NCI-H128 (cell line): Measurements from ENCODE around the gene SH2D3C.
"Not testable (repeated sequence)": the region's sequence is repeated elsewhere in the genome, so short reads cannot be mapped to it uniquely, and the experiment has no call there.

Source experiments
- DNase-seq: peaks from one replicate; lab custom pipeline; 2025; ENCODE audit not compliant: unreplicated experiment; lab: John Stamatoyannopoulos, UW

SH2D3C gene

DNA sequence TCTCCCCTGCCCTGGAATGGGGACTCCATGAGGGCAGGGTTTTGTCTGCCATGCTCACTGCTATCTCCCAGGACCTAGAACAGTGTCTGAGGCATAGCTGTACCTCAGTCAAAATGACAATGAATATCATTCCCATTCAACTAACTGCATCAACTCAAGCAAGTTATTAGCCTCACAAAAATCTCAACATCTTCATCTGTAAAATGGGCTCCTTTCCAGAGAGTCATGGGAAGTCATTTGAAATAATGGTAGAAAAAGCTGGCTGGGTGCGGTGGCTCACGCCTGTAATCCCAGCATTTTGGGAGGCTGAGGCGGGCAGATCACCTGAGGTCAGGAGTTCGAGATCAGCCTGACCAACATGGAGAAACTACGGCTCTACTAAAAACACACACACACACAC, 9.4 kb downstream of the SH2D3C start:
- DNase-seq = no peak

- DNase-seq = no peak
These were observed 9.8 kb downstream of the SH2D3C start for GRCh38 chr9:127768698-127769097.

DNA sequence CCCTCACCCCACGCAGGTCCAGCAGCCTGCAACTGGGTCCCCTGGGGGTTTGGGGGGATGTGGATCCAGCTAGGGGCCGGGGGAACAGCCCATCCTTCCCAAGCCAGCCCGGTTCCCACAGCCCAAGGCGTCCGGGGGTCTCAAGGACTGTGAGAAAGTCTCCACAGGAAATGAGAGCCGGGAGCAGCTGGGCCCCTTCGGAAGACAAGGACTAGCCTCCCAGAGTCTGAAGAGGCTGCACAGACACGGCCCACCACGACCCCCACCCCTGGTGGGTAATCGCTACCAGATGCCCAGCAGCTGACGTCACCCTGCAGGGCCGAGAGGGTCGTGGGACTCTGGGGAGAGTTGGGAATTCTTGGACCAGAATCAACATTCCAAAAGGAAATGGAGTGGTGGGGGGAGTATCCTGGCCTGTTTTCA, 10.5 kb downstream of the SH2D3C start:
- DNase-seq = no peak

- DNase-seq = no peak
These were observed 11.1 kb downstream of the SH2D3C start for GRCh38 chr9:127767410-127767809.

- DNase-seq = no peak
These were observed 13.0 kb downstream of the SH2D3C start for GRCh38 chr9:127765418-127765817.

DNA sequence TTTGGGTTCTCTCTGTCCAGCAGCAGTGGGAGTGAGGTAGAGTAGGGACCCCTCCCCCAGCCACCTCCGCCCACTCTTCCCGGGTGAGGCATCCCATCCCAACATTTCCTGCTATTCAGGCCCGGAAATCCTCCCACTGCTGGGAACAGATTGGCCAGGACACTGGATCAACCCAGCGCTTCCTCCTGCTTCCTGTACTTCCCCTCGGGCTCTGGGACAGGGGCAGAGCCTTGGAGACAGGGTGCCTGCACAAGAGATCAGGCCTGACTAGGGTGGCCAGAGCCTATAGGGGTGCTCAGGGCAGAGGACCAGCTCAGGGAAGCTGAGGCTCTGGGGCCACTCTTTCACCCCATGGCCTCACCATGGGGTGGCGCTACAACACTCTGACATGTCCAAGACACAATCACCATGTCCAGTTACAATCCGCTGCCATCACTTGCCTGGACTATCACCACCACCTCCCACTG, 14.5 kb downstream of the SH2D3C start:
- no peak for DNase-seq

DNA sequence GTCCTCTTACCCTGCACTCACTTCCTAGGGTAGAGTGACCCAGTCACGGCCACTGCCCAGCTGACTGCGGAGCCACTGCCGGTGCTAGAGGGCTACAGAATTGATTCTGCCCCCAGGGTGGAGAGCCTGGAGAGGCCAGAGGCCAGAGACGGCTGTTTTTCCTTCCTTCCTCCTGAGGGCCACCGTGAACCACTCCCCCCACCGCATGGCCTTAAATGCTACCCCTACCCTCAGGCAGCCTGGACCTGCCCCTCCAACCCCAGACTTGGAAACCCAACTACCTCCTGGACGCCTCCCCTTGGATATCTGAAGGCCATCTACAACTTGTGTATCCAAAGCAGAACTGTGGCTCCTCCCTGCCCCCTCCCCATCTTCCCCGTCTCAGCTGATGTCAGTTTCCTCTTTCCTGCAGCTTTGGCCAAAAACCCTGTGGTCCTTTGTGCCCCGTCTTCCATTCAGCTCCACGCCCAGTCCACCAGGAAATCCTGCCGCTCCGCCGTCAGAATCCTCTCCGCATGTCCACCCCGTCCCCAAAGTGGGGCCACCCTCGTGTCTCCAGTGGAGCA, 16.3 kb downstream of the SH2D3C start:
- no peak for DNase-seq

DNA sequence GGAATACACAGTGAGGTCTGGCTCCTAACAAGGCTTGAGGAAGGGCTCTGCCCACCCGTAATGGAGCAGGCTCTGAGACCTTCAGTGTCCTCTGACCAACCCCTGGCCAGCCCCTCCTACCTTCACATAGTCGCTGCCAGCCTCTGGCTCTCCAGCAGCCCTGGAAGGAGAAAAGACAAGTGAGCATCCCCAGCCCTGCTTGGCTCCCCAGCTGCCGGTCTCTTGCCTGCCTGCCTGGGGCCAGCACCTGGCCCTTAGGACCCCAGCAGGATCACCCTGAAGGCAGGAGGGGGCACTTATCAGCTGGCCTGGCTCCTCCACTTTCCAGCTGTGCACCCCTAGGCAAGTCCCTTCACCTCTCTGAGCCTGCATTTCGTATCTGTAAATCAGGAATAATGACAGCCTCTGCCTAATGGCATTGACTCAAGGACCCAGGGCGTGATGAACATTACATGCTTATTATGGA, 16.9 kb downstream of the SH2D3C start:
- no peak for DNase-seq

DNA sequence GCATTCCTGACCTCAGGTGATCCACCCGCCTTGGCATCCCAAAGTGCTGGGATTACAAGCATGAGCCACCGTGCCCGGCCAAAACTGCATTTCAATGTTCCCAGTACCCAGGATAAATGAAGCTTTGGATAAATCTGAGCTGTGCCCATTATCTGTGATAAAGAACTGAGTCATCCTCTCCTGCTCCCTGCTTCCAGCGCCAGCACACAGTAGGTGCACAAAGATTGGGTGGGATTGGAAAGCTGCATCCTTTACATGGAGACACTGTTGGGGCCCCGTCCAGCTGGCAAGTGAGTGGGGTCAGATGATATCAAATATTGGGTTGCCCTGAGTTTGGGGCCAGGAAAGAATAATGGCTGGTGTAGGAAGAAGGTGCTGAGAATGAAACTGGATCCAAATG, 17.4 kb downstream of the SH2D3C start:
- DNase-seq = no peak

DNA sequence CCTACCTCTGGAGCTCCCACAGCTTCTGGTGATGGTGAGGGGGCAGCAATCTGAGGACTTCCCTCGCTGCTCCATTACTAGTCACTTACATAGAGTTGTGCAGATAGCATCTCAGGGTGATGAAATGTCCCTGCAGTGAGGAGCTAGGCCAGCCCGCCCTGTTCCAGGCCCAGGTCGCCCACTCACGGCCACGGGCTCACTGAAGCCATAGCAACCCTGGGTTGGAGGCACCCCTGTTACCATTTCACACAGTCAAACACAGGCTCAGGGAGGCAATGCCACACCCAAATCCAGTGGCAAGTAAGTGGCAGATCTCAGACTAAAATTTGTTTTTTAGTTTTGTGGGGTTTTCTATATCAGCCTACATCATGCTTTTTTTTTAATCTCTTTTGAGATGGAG, 19.6 kb downstream of the SH2D3C start:
- DNase-seq = no peak

DNA sequence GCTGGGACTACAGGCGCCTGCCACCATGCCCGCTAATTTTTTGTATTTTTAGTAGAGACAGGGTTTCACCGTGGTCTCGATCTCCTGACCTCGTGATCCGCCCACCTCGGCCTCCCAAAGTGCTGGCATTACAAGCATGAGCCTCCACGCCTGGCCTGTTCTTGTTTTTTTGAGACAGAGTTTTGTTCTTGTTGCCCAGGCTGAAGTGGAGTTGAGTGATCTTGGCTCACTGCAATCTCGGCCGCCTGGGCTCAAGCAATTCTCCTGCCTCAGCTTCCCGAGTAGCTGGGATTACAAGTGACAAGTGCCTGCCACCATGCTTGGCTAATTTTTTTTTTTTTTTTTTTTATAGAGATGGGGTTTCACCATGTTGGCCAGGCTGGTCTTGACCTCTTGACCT, 21.7 kb downstream of the SH2D3C start:
- not testable (repeated sequence) for DNase-seq

- DNase-seq = no peak
These were observed 22.2 kb downstream of the SH2D3C start for GRCh38 chr9:127756233-127756632.

GRCh38 chr9:127755061-127756060, 23.1 kb downstream of the SH2D3C start:
- DNase-seq = no peak

- peak; percentile 9 for DNase-seq
These were observed 24.1 kb downstream of the SH2D3C start for GRCh38 chr9:127754099-127755060.

DNA sequence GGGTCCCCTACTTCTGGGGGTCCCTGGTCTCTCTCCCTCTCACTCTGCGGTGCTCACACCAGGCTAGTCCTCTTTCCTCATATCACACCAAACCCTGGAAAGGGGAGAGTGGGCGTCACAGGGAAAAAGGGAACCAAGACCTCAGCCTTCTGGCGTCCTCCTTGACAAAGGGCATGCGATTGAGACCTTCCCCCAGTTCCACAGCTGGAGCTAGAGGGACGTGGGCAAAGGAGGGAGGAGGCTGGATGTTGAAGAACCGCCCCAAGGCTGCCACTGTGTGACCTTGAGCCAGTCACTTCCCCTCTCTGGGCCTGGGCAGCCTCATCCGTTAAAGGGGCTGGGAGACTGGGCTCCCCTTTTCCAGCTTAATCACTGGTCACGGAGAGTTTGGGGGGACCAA, 24.8 kb downstream of the SH2D3C start:
- DNase-seq = no peak

DNA sequence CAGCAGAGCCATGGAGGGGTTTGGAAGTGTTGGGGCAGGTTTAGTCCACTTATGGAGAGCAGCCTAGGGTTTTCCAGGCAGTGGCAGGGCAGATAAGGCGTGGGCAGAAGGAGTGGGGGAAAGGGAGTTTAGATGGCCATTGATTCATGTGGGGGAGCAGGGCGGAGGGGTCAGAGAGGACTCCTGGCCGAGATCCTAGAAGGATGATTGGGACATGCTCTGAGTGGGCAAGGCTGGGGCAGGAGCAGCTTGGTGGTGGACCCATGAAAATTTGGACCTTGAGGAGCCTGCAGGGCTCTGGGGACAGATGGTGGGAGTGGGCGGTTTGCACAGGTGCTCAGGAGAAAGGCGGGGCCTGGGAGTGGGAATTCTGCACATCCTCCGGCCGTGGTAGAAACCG, 25.3 kb downstream of the SH2D3C start:
- DNase-seq = no peak

DNA sequence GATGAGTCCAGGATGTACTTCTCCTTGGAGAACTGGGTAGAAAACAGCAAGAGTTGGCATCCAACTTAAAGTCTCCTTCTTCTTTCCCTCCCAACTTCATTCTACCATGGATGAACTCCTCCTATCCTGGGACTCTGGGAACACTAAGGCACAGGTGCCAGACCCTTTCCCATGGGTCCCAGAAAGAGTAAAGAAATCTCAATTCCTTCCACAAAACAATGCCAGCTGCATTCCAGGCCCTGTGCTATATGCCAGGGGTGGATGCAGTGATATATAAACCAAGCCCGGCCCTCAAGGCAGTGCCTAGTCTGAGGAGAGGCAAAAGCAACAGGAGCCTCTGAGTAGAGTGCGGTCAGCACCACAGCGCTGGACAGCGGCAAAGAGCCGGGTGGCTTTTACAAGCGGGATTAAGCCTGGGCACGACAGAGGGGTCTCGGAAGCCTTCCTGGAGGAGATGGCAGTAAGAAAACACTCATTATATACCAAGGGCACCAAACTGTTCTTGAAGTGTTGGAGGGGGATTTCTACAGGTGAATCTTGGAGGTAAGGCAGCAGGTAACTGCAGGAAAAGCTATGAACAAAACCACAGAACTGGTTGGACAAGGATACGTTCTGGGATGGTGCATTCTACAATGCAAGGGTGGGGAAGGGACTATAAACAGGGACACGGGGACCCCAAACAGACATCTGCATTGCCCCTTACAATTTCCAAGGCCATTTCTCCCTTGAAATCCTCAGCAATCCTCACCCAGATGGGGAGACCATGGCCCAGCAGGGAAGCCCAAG, 27.0 kb downstream of the SH2D3C start:
- DNase-seq = no peak

GRCh38 chr9:127749090-127749787, 29.2 kb downstream of the SH2D3C start:
- no peak for DNase-seq

- no peak for DNase-seq
These were observed 31.4 kb downstream of the SH2D3C start for GRCh38 chr9:127746959-127747569.
